Endodermal cell (in vitro differentiated cells): ENCODE measurements around the gene SLC25A23. TPM values are rescaled to one million over a fixed set of nuclear protein-coding genes. Genes with fewer than 3 reads are reported as not detected.

ENCODE experiments used
- DNase-seq: peaks from one replicate; pipeline ENCODE4 v3.0.0-alpha.2; 2017
- H3K27ac ChIP-seq: 2 replicates; pipeline ENCODE4 v1.5.1; 2013; ENCODE audit warnings: mild to moderate bottlenecking, low read depth, low read length, moderate library complexity
- H3K27me3 ChIP-seq: 2 replicates; pipeline ENCODE4 v1.6.1; 2013; ENCODE audit warnings: mild to moderate bottlenecking, low read length, moderate library complexity; ENCODE audit not compliant: insufficient read depth, control insufficient read depth, poor library complexity, severe bottlenecking
- H3K36me3 ChIP-seq: 2 replicates; pipeline ENCODE4 v1.7.0; 2013; ENCODE audit warnings: mild to moderate bottlenecking, low read length, moderate library complexity; ENCODE audit not compliant: control insufficient read depth, insufficient read depth
- H3K4me1 ChIP-seq: one replicate; pipeline ENCODE4 v1.7.0; 2013; ENCODE audit warnings: low read length; ENCODE audit not compliant: control insufficient read depth, insufficient read depth
- H3K4me3 ChIP-seq: 2 replicates; pipeline ENCODE4 v1.5.1; 2013; ENCODE audit warnings: mild to moderate bottlenecking, low read length, moderate library complexity
- H3K9ac ChIP-seq: 2 replicates; pipeline ENCODE4 v1.6.1; 2013; ENCODE audit warnings: mild to moderate bottlenecking, low read length, moderate library complexity; ENCODE audit not compliant: poor library complexity, severe bottlenecking; ENCODE audit errors: extremely low read depth
- H3K9me3 ChIP-seq: 2 replicates; pipeline ENCODE4 v1.6.1; 2013; ENCODE audit warnings: mild to moderate bottlenecking, low read length, moderate library complexity; ENCODE audit not compliant: control insufficient read depth
- H3K27ac Mint-ChIP-seq: 2 replicates; pipeline ENCODE4 v1.8.0; 2020; ENCODE audit warnings: mixed read lengths
- H3K27me3 Mint-ChIP-seq: 2 replicates; pipeline ENCODE4 v1.8.0; 2021; ENCODE audit warnings: mild to moderate bottlenecking, mixed read lengths; ENCODE audit not compliant: insufficient read depth
- H3K36me3 Mint-ChIP-seq: 2 replicates; pipeline ENCODE4 v1.8.0; 2020; ENCODE audit warnings: low read depth, mixed read lengths
- H3K4me1 Mint-ChIP-seq: 2 replicates; pipeline ENCODE4 v1.8.0; 2020; ENCODE audit warnings: mixed read lengths
- H3K4me3 Mint-ChIP-seq: 2 replicates; pipeline ENCODE4 v1.8.0; 2020; ENCODE audit warnings: mild to moderate bottlenecking, moderate library complexity, mixed read lengths
- H3K9me3 Mint-ChIP-seq: 2 replicates; pipeline ENCODE4 v1.8.0; 2020; ENCODE audit warnings: mild to moderate bottlenecking, mixed read lengths
- CTCF ChIP-seq: fragments of 200-600 bp; sonication (generic); conservative IDR thresholded peaks from 2 replicates; pipeline ENCODE4 v1.5.0; 2021; ENCODE audit warnings: antibody characterized with exemption, mild to moderate bottlenecking
- WGBS, 2 experiments: methylation state at CpG; one replicate each; pipeline versions ENCODE4 v1.1.5 to v1.1.7; 2013; ENCODE audit warnings: missing lambda C conversion rate in 2 of 2, mixed read lengths in 1 of 2; ENCODE audit not compliant: insufficient coverage in 1 of 2, insufficient read length in 1 of 2; 5-methylcytosine and 5-hydroxymethylcytosine counted together
- total RNA-seq, 2 donors: library from RNA; stranded (reverse); fragmentation: NEBNext Ultra II Directional in 1 of 2; extraction: Animal tissue kit (Norgen Biotek cat#: 25700) in 1 of 2; gene quantifications; 2 replicates in 1 of 2; 3 replicates in 1 of 2; pipeline ENCODE4 v1.2.1, GENCODE V29; 2021

The SLC25A23 gene
- total RNA-seq, 2 donors from 2014 or later: 34.9 to 39.5 TPM

GRCh38 chr19:6453951-6454565 is 5.5 kb downstream of the SLC25A23 start:
- WGBS, 2 experiments: 98 to 100% methylated on average over 8 to 11 of the region's 11 CpGs
- H3K9me3 ChIP-seq: peaks cover 31% of the 10 kb centered on the region
- H3K9ac ChIP-seq: no peak overlapping the region
- no peak for DNase-seq
- peaks cover 5% of the 10 kb centered on the region for H3K4me1 Mint-ChIP-seq
- no peak for TF ChIP-seq CTCF
- peaks cover 53% of the 10 kb centered on the region for H3K36me3 Mint-ChIP-seq
- H3K36me3 ChIP-seq: peaks cover 43% of the 10 kb centered on the region
- no peak overlapping the region for H3K4me3 Mint-ChIP-seq
- H3K27ac Mint-ChIP-seq: no peak overlapping the region
- no peak overlapping the region for H3K4me3 ChIP-seq
- peaks cover 28% of the 10 kb centered on the region for H3K9me3 Mint-ChIP-seq
- H3K27ac ChIP-seq: no peak overlapping the region
- H3K27me3 Mint-ChIP-seq: peaks cover 8% of the 10 kb centered on the region
- no peaks in the 10 kb centered on the region for H3K4me1 ChIP-seq
- H3K27me3 ChIP-seq: no peaks in the 10 kb centered on the region

GRCh38 chr19:6452899-6453298 is 6.7 kb downstream of the SLC25A23 start:
- no peak overlapping the region for H3K27ac Mint-ChIP-seq
- Histone ChIP-seq H3K9me3 (peaks cover 31% of the 10 kb centered on the region), H3K4me3 (no peak overlapping the region), H3K36me3 (peaks cover 43% of the 10 kb centered on the region), H3K4me1 (no peaks in the 10 kb centered on the region), H3K27me3 (no peaks in the 10 kb centered on the region), H3K27ac (no peak overlapping the region), H3K9ac (no peak overlapping the region)
- no peak overlapping the region for H3K4me3 Mint-ChIP-seq
- no peaks in the 10 kb centered on the region for H3K27me3 Mint-ChIP-seq
- peaks cover 53% of the 10 kb centered on the region for H3K36me3 Mint-ChIP-seq
- WGBS, 2 experiments: 100% methylated on average over 1 to 2 of the region's 2 CpGs
- DNase-seq: no peak
- H3K9me3 Mint-ChIP-seq: peaks cover 28% of the 10 kb centered on the region
- TF ChIP-seq CTCF: no peak
- no peaks in the 10 kb centered on the region for H3K4me1 Mint-ChIP-seq

- Mint-ChIP-seq H3K9me3 (peaks cover 28% of the 10 kb centered on the region), H3K27me3 (no peaks in the 10 kb centered on the region), H3K4me3 (no peak overlapping the region), H3K27ac (no peak overlapping the region), H3K36me3 (peaks cover 53% of the 10 kb centered on the region), H3K4me1 (no peaks in the 10 kb centered on the region)
- Histone ChIP-seq H3K27ac (no peak overlapping the region), H3K27me3 (no peaks in the 10 kb centered on the region), H3K4me1 (no peaks in the 10 kb centered on the region), H3K4me3 (no peak overlapping the region), H3K36me3 (peaks cover 43% of the 10 kb centered on the region), H3K9ac (no peak overlapping the region), H3K9me3 (peaks cover 31% of the 10 kb centered on the region)
- 95 to 97% methylated on average over 9 to 19 of the region's 19 CpGs for WGBS, 2 experiments
- no peak for TF ChIP-seq CTCF
- DNase-seq: no peak
Observed at GRCh38 chr19:6452223-6452614, 7.4 kb downstream of the SLC25A23 start.
